DND-41 (cell line): ENCODE data around the gene CEP63.

Experiments used
- ATAC-seq: fragments of 200-7000 bp; cut with Tn5 transposase; 3 replicates; pipeline ENCODE4 v1.9.1; 2021; ENCODE audit warnings: low read depth; ENCODE audit not compliant: insufficient read depth
- DNase-seq: peaks from one replicate; pipeline ENCODE4 v3.0.0-alpha.2; 2020
- H2AFZ ChIP-seq: 2 replicates; pipeline ENCODE4 v1.6.0; 2012; ENCODE audit warnings: low read depth, low read length
- H3K27ac ChIP-seq: 2 replicates; pipeline ENCODE4 v1.5.1; 2012; ENCODE audit warnings: low read length, inconsistent platforms
- H3K27me3 ChIP-seq: fragments of 200-600 bp; sonication (generic); 2 replicates; pipeline ENCODE4 v1.6.0; 2012; ENCODE audit warnings: low read length, mild to moderate bottlenecking, inconsistent platforms; ENCODE audit not compliant: insufficient read depth, poor library complexity
- H3K36me3 ChIP-seq: 2 replicates; pipeline ENCODE4 v1.5.1; 2012; ENCODE audit warnings: low read length, inconsistent platforms; ENCODE audit not compliant: insufficient read depth
- H3K4me1 ChIP-seq: 2 replicates; pipeline ENCODE4 v1.5.1; 2012; ENCODE audit warnings: mild to moderate bottlenecking, low read length; ENCODE audit not compliant: insufficient read depth
- H3K4me2 ChIP-seq: 2 replicates; pipeline ENCODE4 v1.6.0; 2012; ENCODE audit warnings: mild to moderate bottlenecking, moderate library complexity, low read length, inconsistent platforms; ENCODE audit not compliant: insufficient read depth
- H3K4me3 ChIP-seq, 2 experiments: fragments of 200-600 bp in 1 of 2; shearing (Covaris generic) in 1 of 2; 2 replicates each; pipeline ENCODE4 v1.5.1; 2012 to 2016; ENCODE audit warnings: inconsistent platforms in 2 of 2, low read length in 2 of 2, mild to moderate bottlenecking in 2 of 2, low read depth in 1 of 2, moderate library complexity in 1 of 2
- H3K79me2 ChIP-seq: 2 replicates; pipeline ENCODE4 v1.6.0; 2012; ENCODE audit warnings: low read length, inconsistent platforms; ENCODE audit not compliant: insufficient read depth
- H3K9ac ChIP-seq: 2 replicates; pipeline ENCODE4 v1.6.0; 2012; ENCODE audit warnings: low read depth, mild to moderate bottlenecking, inconsistent platforms, low read length, moderate library complexity
- H3K9me3 ChIP-seq: 2 replicates; pipeline ENCODE4 v1.5.1; 2012; ENCODE audit warnings: low read length, moderate library complexity, mild to moderate bottlenecking, inconsistent platforms; ENCODE audit not compliant: insufficient read depth, severe bottlenecking
- H4K20me1 ChIP-seq: 2 replicates; pipeline ENCODE4 v1.6.0; 2012; ENCODE audit warnings: low read length; ENCODE audit not compliant: insufficient read depth
- CTCF ChIP-seq: IDR thresholded peaks from 2 replicates; pipeline ENCODE4 v1.5.1; 2012; ENCODE audit warnings: borderline replicate concordance, low read length, moderate library complexity, mild to moderate bottlenecking; ENCODE audit not compliant: poor library complexity, severe bottlenecking; ENCODE audit errors: extremely low read depth
- EZH2 ChIP-seq: IDR thresholded peaks from 3 replicates; pipeline ENCODE4 v1.6.1; 2012; ENCODE audit warnings: borderline replicate concordance, low read depth, mild to moderate bottlenecking, moderate library complexity, low read length, inconsistent platforms; ENCODE audit not compliant: severe bottlenecking

Gene CEP63

GRCh38 chr3:134447351-134447750, 38.5 kb upstream of the CEP63 start:
- no peak overlapping the region for H3K4me2 ChIP-seq
- H3K4me3 ChIP-seq, result no peak overlapping the region

GRCh38 chr3:134448664-134449063, 37.2 kb upstream of the CEP63 start:
- Histone ChIP-seq H4K20me1 (no peaks in the 10 kb centered on the region), H3K4me1 (no peaks in the 10 kb centered on the region)
- no peak for TF ChIP-seq CTCF
- TF ChIP-seq EZH2, result no peak

More at GRCh38 chr3:134447351-134447750, 38.5 kb upstream of the CEP63 start:
- no peaks in the 10 kb centered on the region for H3K4me1 ChIP-seq
- ATAC-seq (no peak), DNase-seq (no peak)
- H3K27ac ChIP-seq, result no peak overlapping the region
- no peaks in the 10 kb centered on the region for H3K36me3 ChIP-seq
- H3K9me3 ChIP-seq, result no peaks in the 10 kb centered on the region
- H3K79me2 ChIP-seq, result no peaks in the 10 kb centered on the region
- no peak overlapping the region for H2AFZ ChIP-seq
- no peaks in the 10 kb centered on the region for H3K27me3 ChIP-seq
- TF ChIP-seq EZH2 (no peak), CTCF (no peak)
- no peak overlapping the region for H3K9ac ChIP-seq
- H4K20me1 ChIP-seq, result no peaks in the 10 kb centered on the region

GRCh38 chr3:134449277-134449676, 36.6 kb upstream of the CEP63 start:
- no peaks in the 10 kb centered on the region for H3K9me3 ChIP-seq
- TF ChIP-seq CTCF (peak; percentile 33), EZH2 (no peak)
- no peaks in the 10 kb centered on the region for H3K36me3 ChIP-seq
- no peak overlapping the region for H3K9ac ChIP-seq
- H2AFZ ChIP-seq, result no peak overlapping the region
- H4K20me1 ChIP-seq, result no peaks in the 10 kb centered on the region
- H3K27me3 ChIP-seq, result peaks cover 3% of the 10 kb centered on the region
- ATAC-seq (no peak), DNase-seq (no peak)
- H3K27ac ChIP-seq, result no peak overlapping the region
- no peak overlapping the region for H3K4me3 ChIP-seq
- no peaks in the 10 kb centered on the region for H3K79me2 ChIP-seq
- no peak overlapping the region for H3K4me2 ChIP-seq
- H3K4me1 ChIP-seq, result no peaks in the 10 kb centered on the region

More at GRCh38 chr3:134448664-134449063, 37.2 kb upstream of the CEP63 start:
- no peaks in the 10 kb centered on the region for H3K79me2 ChIP-seq
- no peaks in the 10 kb centered on the region for H3K9me3 ChIP-seq
- no peak overlapping the region for H3K9ac ChIP-seq
- H2AFZ ChIP-seq, result no peak overlapping the region
- H3K27me3 ChIP-seq, result peaks cover 2% of the 10 kb centered on the region
- H3K4me3 ChIP-seq, result no peak overlapping the region
- ATAC-seq, result no peak
- H3K4me2 ChIP-seq, result no peak overlapping the region
- H3K36me3 ChIP-seq, result no peaks in the 10 kb centered on the region
- no peak for DNase-seq
- H3K27ac ChIP-seq, result no peak overlapping the region

GRCh38 chr3:134449951-134450350, 35.9 kb upstream of the CEP63 start:
- H3K27me3 ChIP-seq, result peaks cover 3% of the 10 kb centered on the region
- no peak overlapping the region for H3K9ac ChIP-seq
- H4K20me1 ChIP-seq, result no peaks in the 10 kb centered on the region
- no peak overlapping the region for H3K4me3 ChIP-seq
- H2AFZ ChIP-seq, result no peak overlapping the region
- H3K4me1 ChIP-seq, result no peaks in the 10 kb centered on the region
- no peaks in the 10 kb centered on the region for H3K79me2 ChIP-seq
- TF ChIP-seq CTCF (no peak), EZH2 (no peak)
- H3K9me3 ChIP-seq, result no peaks in the 10 kb centered on the region
- H3K27ac ChIP-seq, result no peak overlapping the region
- DNase-seq (no peak), ATAC-seq (no peak)
- H3K4me2 ChIP-seq, result no peak overlapping the region
- H3K36me3 ChIP-seq, result no peaks in the 10 kb centered on the region
